ENCODE data around the gene ABR. TPM values are rescaled to one million over a fixed set of nuclear protein-coding genes. Genes with fewer than 3 reads are reported as not detected.
"Not testable (repeated sequence)": the region's sequence is repeated elsewhere in the genome, so short reads cannot be mapped to it uniquely, and the experiment has no call there.

ABR gene
- total RNA-seq, 1 donor from 2014 or later = 57.8 TPM

- DNase-seq (ENCODE audit: low read depth, low spot score) = no peak
Measured at GRCh38 chr17:1174263-1174880, 5.4 kb downstream of the ABR start.

DNA sequence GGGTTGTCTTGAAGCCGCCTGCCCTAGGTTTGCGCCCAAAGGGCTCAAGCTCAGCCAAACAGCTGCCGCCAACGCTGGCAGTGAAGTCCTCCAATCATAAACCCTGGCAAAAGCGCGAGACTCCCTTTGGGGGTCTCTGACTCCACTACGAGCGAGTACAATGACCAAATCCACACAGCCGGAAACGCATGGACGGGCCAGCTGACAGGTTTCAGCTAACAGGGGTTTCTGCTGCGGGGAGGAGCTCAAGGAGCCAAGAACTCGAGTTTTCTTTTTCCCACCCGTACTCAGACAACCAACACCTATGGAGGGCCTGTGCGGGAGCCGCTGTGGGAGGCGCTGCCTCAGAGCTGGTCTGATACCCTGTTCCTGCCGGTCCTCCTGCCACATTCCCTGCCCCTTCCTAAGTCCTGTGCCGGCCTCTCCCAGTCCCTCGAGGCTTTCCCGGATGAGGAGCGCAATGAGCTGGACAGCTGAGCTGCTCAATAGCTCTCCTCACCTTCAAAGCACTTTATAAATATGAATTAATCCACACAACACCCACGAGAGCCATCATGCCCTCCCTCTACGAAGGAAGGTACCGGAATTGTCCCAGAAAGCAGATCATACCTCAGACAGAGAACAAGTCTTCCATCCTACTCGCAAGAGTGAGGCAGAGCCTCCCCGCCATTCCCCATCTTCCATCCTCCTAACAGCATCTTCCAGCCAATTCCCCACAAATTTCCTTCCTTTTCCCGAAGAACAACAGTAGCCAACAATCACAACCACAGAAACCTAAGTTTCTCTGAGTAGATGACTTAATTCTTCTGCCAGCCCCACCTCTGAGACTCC is 6.1 kb downstream of the ABR start:
- DNase-seq (ENCODE audit: low read depth, low spot score) = no peak

DNA sequence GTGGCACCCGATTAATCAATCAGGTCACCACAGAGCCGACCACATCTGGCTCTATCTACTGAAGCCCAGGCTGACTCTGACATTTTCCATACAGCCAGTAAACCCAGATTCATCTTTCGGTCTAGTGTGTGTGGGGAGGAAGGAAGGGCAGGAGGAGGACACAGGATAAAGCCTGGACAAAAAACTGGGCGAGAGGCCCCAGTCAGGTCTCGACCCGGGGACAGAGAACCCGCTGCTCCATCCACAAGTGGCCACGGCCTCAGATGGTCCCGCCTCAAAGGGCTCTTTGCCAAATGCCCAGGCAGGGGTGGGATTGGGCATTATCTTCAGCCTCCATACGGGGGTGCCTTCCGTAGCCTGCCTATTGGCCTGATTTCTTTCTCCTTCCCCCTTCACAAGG is 7.8 kb downstream of the ABR start:
- no peak for DNase-seq (ENCODE audit: low read depth, low spot score)

DNA sequence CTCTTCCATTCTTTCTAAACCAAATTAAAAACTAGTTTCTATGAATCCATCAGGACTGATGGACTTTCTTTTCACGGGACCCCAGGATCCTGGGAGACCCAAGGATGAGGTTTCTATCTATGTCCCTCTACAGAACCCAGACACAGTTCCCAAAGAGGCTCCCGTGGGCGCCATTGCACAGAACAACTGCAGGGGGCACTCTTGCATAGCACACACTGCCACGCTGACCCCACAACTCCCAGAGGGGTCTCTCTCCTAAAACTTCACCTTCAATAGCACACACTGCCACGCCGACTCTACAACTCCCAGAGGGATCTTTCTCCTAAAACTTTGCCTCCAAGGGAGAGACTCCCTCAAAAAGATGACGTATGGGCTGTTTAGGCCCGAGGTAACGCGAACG is 9.0 kb downstream of the ABR start:
- no peak for DNase-seq (ENCODE audit: low read depth, low spot score)

DNA sequence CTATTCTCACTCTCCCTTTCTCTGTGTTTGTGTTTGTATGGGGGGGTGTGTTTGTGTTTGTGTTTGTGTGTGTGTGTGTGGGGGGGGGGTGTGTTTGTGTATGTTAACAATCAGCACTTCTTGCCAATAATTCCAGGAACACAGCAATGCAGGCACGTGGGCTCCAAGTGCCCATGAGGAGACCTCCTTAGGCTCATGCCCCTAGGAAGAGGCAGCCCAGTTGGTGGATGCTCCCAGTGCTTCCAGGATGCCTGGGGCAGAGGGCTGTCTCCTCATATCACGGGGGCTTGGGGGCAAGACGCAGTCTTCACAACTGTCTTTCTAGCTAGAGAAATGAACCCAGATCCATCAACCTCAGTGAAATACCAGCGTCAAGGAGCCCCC is 9.9 kb downstream of the ABR start:
- no peak for DNase-seq (ENCODE audit: low read depth, low spot score)

GRCh38 chr17:1169221-1169928 is 10.4 kb downstream of the ABR start:
- DNase-seq (ENCODE audit: low read depth, low spot score) = no peak

GRCh38 chr17:1168533-1169220 is 11.1 kb downstream of the ABR start:
- no peak for DNase-seq (ENCODE audit: low read depth, low spot score)

DNA sequence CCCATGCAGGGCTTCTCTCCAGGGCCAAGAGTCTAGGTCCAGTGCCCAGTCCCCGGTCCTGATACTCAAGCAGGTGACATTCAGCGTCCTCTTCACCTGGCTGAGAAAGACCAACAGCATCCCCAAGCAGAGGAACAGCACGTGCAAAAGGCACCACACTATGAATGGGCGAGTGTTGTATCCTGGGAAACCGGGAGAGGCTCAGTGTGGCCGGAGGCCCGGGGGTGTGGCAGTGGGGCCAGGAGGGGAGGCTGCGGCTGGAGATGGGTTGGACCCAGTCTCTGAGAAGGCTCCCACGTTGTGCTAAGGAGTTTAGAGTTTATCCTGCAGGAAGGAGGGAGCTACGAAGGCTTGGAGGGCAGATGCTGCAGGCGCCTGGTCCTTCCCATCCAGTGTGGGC is 13.5 kb downstream of the ABR start:
- no peak for DNase-seq (ENCODE audit: low read depth, low spot score)

GRCh38 chr17:1165836-1166235 is 13.9 kb downstream of the ABR start:
- no peak for DNase-seq (ENCODE audit: low read depth, low spot score)

DNA sequence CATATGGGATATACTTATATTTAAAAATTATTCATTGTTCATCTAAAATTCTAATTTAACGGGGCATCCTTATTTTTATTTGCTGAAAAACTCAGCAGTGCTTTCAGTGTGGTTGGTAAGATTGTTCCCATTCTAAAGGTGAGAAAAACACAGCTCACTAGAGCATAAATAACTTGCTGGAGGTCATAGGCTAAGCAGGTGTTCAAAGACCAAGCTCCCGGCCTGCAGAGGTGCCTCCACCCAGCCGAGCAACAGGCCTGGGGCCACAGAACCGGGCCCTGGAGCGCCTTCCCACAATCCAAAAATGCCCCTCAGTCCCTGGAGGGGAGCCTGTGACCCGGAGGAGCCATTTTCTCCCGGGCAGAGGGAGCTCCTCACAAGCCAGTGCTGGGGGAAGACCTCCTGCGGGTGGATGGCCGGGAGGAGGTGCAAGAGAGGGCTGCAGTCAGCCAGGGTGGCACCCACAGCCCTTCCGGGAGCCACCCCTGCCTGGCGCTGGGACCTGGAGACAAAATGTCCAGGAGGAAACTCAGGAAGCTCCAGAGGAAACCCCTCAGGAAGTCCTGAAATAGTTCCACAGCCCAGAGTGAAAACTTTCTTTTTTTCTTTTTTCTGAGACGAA is 14.7 kb downstream of the ABR start:
- DNase-seq (ENCODE audit: low read depth, low spot score) = no peak

GRCh38 chr17:1162116-1162855 is 17.5 kb downstream of the ABR start:
- no peak for DNase-seq (ENCODE audit: low read depth, low spot score)

GRCh38 chr17:1160591-1161390 is 19.0 kb downstream of the ABR start:
- no peak for DNase-seq (ENCODE audit: low read depth, low spot score)

DNA sequence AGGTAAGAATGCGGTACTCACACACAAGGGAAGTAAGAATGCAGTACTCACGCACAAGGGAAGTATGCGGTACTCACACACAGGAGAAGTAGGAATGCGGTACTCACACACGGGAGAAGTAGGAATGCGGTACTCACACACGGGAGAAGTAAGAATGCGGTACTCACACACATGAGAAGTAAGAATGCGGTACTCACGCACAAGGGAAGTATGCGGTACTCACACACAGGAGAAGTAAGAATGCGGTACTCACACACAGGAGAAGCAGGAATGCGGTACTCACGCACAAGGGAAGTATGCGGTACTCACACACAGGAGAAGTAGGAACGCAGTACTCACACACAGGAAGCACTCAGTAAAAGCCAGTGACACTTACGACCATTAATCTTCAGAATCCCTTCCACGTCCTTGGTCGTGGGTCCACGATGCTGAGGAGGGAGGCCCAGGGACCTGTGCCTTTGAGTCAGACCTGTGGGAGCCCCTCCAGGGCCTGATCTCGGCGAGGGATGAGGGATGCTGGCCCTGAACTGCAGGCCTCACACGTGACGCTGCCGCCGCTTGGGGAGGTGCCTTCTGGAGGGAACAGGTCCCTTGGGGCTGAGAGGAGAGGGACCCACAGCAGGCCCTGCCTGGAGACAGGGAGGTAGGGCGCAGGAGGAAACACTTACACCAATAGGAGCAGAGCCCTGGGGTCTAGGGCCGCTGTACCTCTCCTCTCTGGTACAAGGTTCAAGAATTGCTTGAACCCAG is 20.2 kb downstream of the ABR start:
- no peak for DNase-seq (ENCODE audit: low read depth, low spot score)

DNA sequence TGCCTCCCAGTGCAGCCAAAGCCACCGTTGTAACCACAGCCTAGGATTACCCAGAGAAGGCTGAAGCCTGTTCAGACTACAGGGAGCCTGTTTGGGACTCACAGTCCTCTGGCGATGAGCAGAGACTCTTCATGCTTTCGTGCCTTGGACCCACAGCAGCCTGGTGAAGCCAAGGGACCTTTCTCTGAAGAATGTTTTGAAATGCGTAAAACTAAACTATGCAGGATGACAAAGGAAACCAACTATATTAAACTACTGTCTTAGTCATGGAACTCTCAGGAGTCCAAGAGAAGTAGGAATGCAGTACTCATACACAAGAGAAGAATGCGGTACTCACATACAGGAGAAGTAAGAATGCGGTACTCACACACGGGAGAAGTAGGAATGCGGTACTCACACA is 20.9 kb downstream of the ABR start:
- no peak for DNase-seq (ENCODE audit: low read depth, low spot score)

GRCh38 chr17:1156864-1157263 is 22.9 kb downstream of the ABR start:
- DNase-seq (ENCODE audit: low read depth, low spot score) = no peak

GRCh38 chr17:1154704-1155103 is 25.1 kb downstream of the ABR start:
- DNase-seq (ENCODE audit: low read depth, low spot score) = no peak

DNA sequence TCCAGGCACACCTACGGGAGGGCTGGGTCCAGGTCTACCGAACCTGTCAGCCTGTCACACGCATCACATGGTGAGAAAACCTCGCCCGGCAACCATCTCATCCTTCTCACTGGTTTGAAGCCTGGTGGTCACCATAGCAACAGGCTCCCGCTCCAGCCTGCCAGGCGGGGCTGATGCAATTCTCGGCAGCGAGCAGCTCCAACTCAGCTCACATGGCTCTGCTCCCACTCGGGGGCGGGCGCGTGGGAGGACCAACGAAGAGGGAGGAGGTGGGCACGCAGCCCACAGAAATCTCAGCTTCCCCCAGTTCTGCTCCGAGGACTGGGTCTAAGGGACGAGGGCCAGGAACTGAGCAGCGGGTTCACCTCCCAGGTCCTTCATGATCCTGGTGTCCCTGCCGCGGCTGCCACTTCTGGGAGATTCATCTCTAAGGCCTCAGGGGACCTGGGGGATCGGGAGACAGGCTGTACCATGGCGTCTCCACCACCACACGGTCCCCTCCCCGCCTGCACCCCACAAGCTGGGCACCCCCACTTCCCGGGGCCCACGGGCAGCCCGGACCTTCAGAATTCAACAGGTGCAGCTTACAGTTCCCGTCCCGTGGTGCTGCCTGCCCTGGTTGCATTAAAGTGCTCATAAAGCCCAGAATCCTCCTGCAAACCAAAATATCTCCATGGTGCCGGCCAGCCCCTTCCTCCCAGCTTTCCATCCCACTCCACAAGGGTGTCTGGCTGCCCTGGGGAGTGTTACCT is 25.8 kb downstream of the ABR start:
- DNase-seq (ENCODE audit: low read depth, low spot score) = no peak

GRCh38 chr17:1152582-1152981 is 27.2 kb downstream of the ABR start:
- DNase-seq (ENCODE audit: low read depth, low spot score) = not testable (repeated sequence)

Data from pulmonary artery endothelial cell (primary cell).